ENCODE measurements around the gene COL6A2.
"Not testable (repeated sequence)": the region's sequence is repeated elsewhere in the genome, so short reads cannot be mapped to it uniquely, and the experiment has no call there.

The COL6A2 gene

GRCh38 chr21:46059711-46060455, 38.0 kb upstream of the COL6A2 start:
- not testable (repeated sequence) for DNase-seq (ENCODE audit: low read depth, low spot score); H3K27ac ChIP-seq

GRCh38 chr21:46060596-46061061, 37.3 kb upstream of the COL6A2 start:
- no peak for DNase-seq (ENCODE audit: low read depth, low spot score)
- H3K27ac ChIP-seq: no peak overlapping the region

GRCh38 chr21:46061063-46061462, 36.8 kb upstream of the COL6A2 start:
- H3K27ac ChIP-seq: no peak overlapping the region
- no peak for DNase-seq (ENCODE audit: low read depth, low spot score)

GRCh38 chr21:46061518-46061917, 36.4 kb upstream of the COL6A2 start:
- H3K27ac ChIP-seq: no peak overlapping the region
- DNase-seq (ENCODE audit: low read depth, low spot score): no peak

- no peak overlapping the region for H3K27ac ChIP-seq
- no peak for DNase-seq (ENCODE audit: low read depth, low spot score)
Observed at GRCh38 chr21:46061950-46062349, 36.0 kb upstream of the COL6A2 start.

- no peak for DNase-seq (ENCODE audit: low read depth, low spot score)
- H3K27ac ChIP-seq: no peak overlapping the region
Observed at GRCh38 chr21:46062471-46063211, 35.3 kb upstream of the COL6A2 start.

- no peak overlapping the region for H3K27ac ChIP-seq
- no peak for DNase-seq (ENCODE audit: low read depth, low spot score)
Observed at GRCh38 chr21:46063227-46063626, 34.7 kb upstream of the COL6A2 start.

- no peak for DNase-seq (ENCODE audit: low read depth, low spot score)
- no peak overlapping the region for H3K27ac ChIP-seq
Observed at GRCh38 chr21:46063734-46064680, 33.9 kb upstream of the COL6A2 start.

GRCh38 chr21:46064870-46065214, 33.1 kb upstream of the COL6A2 start:
- no peak for DNase-seq (ENCODE audit: low read depth, low spot score)
- no peak overlapping the region for H3K27ac ChIP-seq

- DNase-seq (ENCODE audit: low read depth, low spot score): no peak
- H3K27ac ChIP-seq: no peak overlapping the region
Observed at GRCh38 chr21:46065215-46065913, 32.5 kb upstream of the COL6A2 start.

GRCh38 chr21:46065914-46066551, 31.9 kb upstream of the COL6A2 start:
- no peak for DNase-seq (ENCODE audit: low read depth, low spot score)
- H3K27ac ChIP-seq: no peak overlapping the region

- H3K27ac ChIP-seq: no peak overlapping the region
- DNase-seq (ENCODE audit: low read depth, low spot score): no peak
Observed at GRCh38 chr21:46066591-46067331, 31.2 kb upstream of the COL6A2 start.

GRCh38 chr21:46067505-46068201, 30.3 kb upstream of the COL6A2 start:
- no peak overlapping the region for H3K27ac ChIP-seq
- no peak for DNase-seq (ENCODE audit: low read depth, low spot score)

- no peak for DNase-seq (ENCODE audit: low read depth, low spot score)
- H3K27ac ChIP-seq: no peak overlapping the region
Observed at GRCh38 chr21:46068516-46069079, 29.3 kb upstream of the COL6A2 start.

- H3K27ac ChIP-seq: no peak overlapping the region
- no peak for DNase-seq (ENCODE audit: low read depth, low spot score)
Observed at GRCh38 chr21:46069166-46069565, 28.7 kb upstream of the COL6A2 start.

- DNase-seq (ENCODE audit: low read depth, low spot score): no peak
- no peak overlapping the region for H3K27ac ChIP-seq
Observed at GRCh38 chr21:46069719-46070279, 28.1 kb upstream of the COL6A2 start.

- H3K27ac ChIP-seq: no peak overlapping the region
- no peak for DNase-seq (ENCODE audit: low read depth, low spot score)
Observed at GRCh38 chr21:46071082-46071481, 26.8 kb upstream of the COL6A2 start.

- not testable (repeated sequence) for DNase-seq (ENCODE audit: low read depth, low spot score); H3K27ac ChIP-seq
Observed at GRCh38 chr21:46076724-46077123, 21.2 kb upstream of the COL6A2 start.
